Measurements from ENCODE around the gene PDSS2. TPM values are rescaled to one million over a fixed set of nuclear protein-coding genes. Genes with fewer than 3 reads are reported as not detected.

Gene PDSS2
- total and polyA plus RNA-seq, 2 of the 8 experiments (the other 6 are each of a cell fraction or from before 2014, with no cell fraction given): 10.7 to 16.1 TPM

- Histone ChIP-seq H3K27me3 (replicated peaks in 1 of 4; ENCODE audit: control insufficient read depth in 3 of 4, extremely low read depth in 1 of 4, insufficient read depth in 3 of 4, low read length in 3 of 4) (no peaks in the 10 kb centered on the region), H3K4me2 (ENCODE audit: insufficient read depth in 1 of 2, low read depth in 2 of 2, low read length in 2 of 2) (no peak overlapping the region), H3K23me2 (ENCODE audit: low read depth, low read length) (no peaks in the 10 kb centered on the region; the same call in 1 of the 2 replicates), H3K4me3 (ENCODE audit: extremely low read depth in 1 of 4, insufficient read depth in 2 of 4, low read depth in 3 of 4, low read length in 4 of 4) (no peak overlapping the region), H2AFZ (ENCODE audit: low read length) (no peak overlapping the region), H3K18ac (ENCODE audit: extremely low read depth, low read length) (no peak overlapping the region), H4K20me1 (replicated peaks in 1 of 2; ENCODE audit: control insufficient read depth in 1 of 2, insufficient read depth in 2 of 2, low read length in 2 of 2) (no peaks in the 10 kb centered on the region), H2BK5ac (ENCODE audit: low read depth, low read length) (no peak overlapping the region), H2AK5ac (ENCODE audit: low read depth, low read length) (no peak overlapping the region), H3K9ac (replicated peaks in 1 of 4; ENCODE audit: extremely low read depth in 1 of 4, low read depth in 3 of 4, low read length in 3 of 4) (no peak overlapping the region), H4K91ac (replicated peaks; ENCODE audit: insufficient read length, low read length) (no peak overlapping the region), H2BK20ac (ENCODE audit: low read length) (no peak overlapping the region), H3K14ac (ENCODE audit: insufficient read length) (no peak overlapping the region), H3K4ac (replicated peaks; ENCODE audit: insufficient read length, low read depth, low read length) (no peak overlapping the region), H4K5ac (ENCODE audit: insufficient read length, low read depth, low read length) (no peak overlapping the region), H3K27ac (ENCODE audit: low read depth, low read length) (no peak overlapping the region), H3K79me1 (ENCODE audit: low read depth, low read length) (no peaks in the 10 kb centered on the region), H3K4me1 (replicated peaks in 1 of 4; ENCODE audit: control insufficient read depth in 3 of 4, insufficient read depth in 4 of 4, low read length in 3 of 4) (no peaks in the 10 kb centered on the region), H2BK12ac (ENCODE audit: low read depth, low read length) (no peak overlapping the region), H3K9me3 (ENCODE audit: insufficient read depth in 2 of 2, low read depth in 1 of 2, low read length in 1 of 2) (no peaks in the 10 kb centered on the region), H3K79me2 (ENCODE audit: control insufficient read depth in 1 of 2, insufficient read depth in 2 of 2, low read length in 2 of 2) (no peaks in the 10 kb centered on the region), H3K23ac (ENCODE audit: insufficient read length) (no peak overlapping the region), H2BK120ac (replicated peaks; ENCODE audit: low read depth, low read length) (no peak overlapping the region), H2BK15ac (ENCODE audit: low read length) (no peak overlapping the region), H3K56ac (replicated peaks; ENCODE audit: insufficient read length, low read depth, low read length) (no peak overlapping the region), H3K36me3 (ENCODE audit: control insufficient read depth in 2 of 4, insufficient read depth in 4 of 4, low read length in 3 of 4) (no peaks in the 10 kb centered on the region), H4K8ac (ENCODE audit: extremely low read depth, insufficient read depth, low read length) (no peak overlapping the region)
- TF ChIP-seq EGR1 (IDR thresholded peaks at IDR 0.05; ENCODE audit: borderline replicate concordance, low read depth, low read length): no peak
- TF ChIP-seq SP4 (IDR thresholded peaks at IDR 0.05; ENCODE audit: low read length): no peak
- TF ChIP-seq EZH2 (IDR thresholded peaks at IDR 0.05; ENCODE audit: low read depth, low read length, severe bottlenecking): no peak
- TF ChIP-seq ASH2L (IDR thresholded peaks at IDR 0.05; ENCODE audit: low read length): no peak
- no peak for TF ChIP-seq MAFK (IDR thresholded peaks at IDR 0.05; ENCODE audit: low read depth, low read length)
- no peak for TF ChIP-seq NANOG (IDR thresholded peaks at IDR 0.05; ENCODE audit: insufficient read depth, low read depth, low read length, poor library complexity, severe bottlenecking)
- TF ChIP-seq CTCF (IDR thresholded peaks at IDR 0.05; ENCODE audit: control extremely low read depth in 1 of 3, insufficient read depth in 1 of 3, low read depth in 1 of 3, low read length in 3 of 3): no peak
- TF ChIP-seq RNF2 (IDR thresholded peaks at IDR 0.05; ENCODE audit: borderline replicate concordance, low read depth, low read length, missing control alignments, poor library complexity, severe bottlenecking): no peak
- ChIA-PET POLR2A (ENCODE audit: partially characterized antibody) (no interaction called here), CTCF (ENCODE audit: partially characterized antibody) (interaction anchor here (1.4 kb wide), 1 partner anchor 15 kb away, joined by 5 read pairs; no protein-coding TSS in a partner anchor)
- DNase-seq (ENCODE audit: low read depth in 1 of 2, low spot score in 2 of 2) (no peak), FAIRE-seq (no peak)
- 94% methylated on average over 2 of the region's 2 CpGs; no CpG with 5 or more reads in 1 of the 2 experiments for WGBS, 2 experiments (ENCODE audit: extremely low coverage in 1 of 2, insufficient coverage in 1 of 2, insufficient read length in 1 of 2, insufficient replicate concordance in 2 of 2, low coverage in 1 of 2, low lambda C conversion rate in 2 of 2, missing lambda C conversion rate in 1 of 2)
Measured at GRCh38 chr6:107333491-107333890, 125.9 kb downstream of the PDSS2 start.
